Measurements from ENCODE around the gene CRY2. TPM values are rescaled to one million over a fixed set of nuclear protein-coding genes. Genes with fewer than 3 reads are reported as not detected.

CRY2 gene
- total and polyA plus RNA-seq, 2 of the 13 experiments (the other 11 are each of a cell fraction or from before 2014, with no cell fraction given), result 10.1 to 12.2 TPM

GRCh38 chr11:45917623-45918330 is 70.5 kb downstream of the CRY2 start, which contains the start of gene PEX16 (continued):
- TF ChIP-seq MBD4 (IDR thresholded peaks at IDR 0.05; ENCODE audit: borderline replicate concordance, low read length) (no peak), MAX (IDR thresholded peaks at IDR 0.05) (peak; percentile 60), ZNF275 (CRISPR knock-in tag; IDR thresholded peaks at IDR 0.05; ENCODE audit: borderline replicate concordance) (no peak), DMAP1 (CRISPR knock-in tag; IDR thresholded peaks at IDR 0.05) (no peak), HIVEP1 (CRISPR knock-in tag; IDR thresholded peaks at IDR 0.05) (no peak), ATF4 (CRISPR knock-in tag; IDR thresholded peaks at IDR 0.05) (no peak), ZFP82 (CRISPR knock-in tag; IDR thresholded peaks at IDR 0.05; ENCODE audit: borderline replicate concordance) (no peak), ZNF407 (CRISPR knock-in tag; IDR thresholded peaks at IDR 0.05; ENCODE audit: not compliant biosample characterization) (no peak), ESRRA (CRISPR knock-in tag; IDR thresholded peaks at IDR 0.05; ENCODE audit: low read depth) (no peak), MTA3 (CRISPR knock-in tag; IDR thresholded peaks at IDR 0.05) (no peak), HCFC1 (IDR thresholded peaks at IDR 0.05; ENCODE audit: low read depth, low read length) (no peak), GTF3A (CRISPR knock-in tag; conservative IDR thresholded peaks at IDR 0.05) (peak; percentile 83; the same call in 1 of the 2 replicates), FLYWCH1 (CRISPR knock-in tag; IDR thresholded peaks at IDR 0.05) (no peak), ZBTB26 (CRISPR knock-in tag; IDR thresholded peaks at IDR 0.05; ENCODE audit: borderline replicate concordance) (peak; percentile 43; the same call in 1 of the 2 replicates)

All from HepG2 (cell line).